Keratinocyte (primary cell): Measurements from ENCODE around the gene SPPL3. TPM values are rescaled to one million over a fixed set of nuclear protein-coding genes. Genes with fewer than 3 reads are reported as not detected.

Experiments
- DNase-seq: peaks from one replicate; pipeline ENCODE4 v3.0.0-alpha.2; 2011; ENCODE audit warnings: low read depth, missing footprints, low spot score
- FAIRE-seq: peaks from 2 replicates; lab custom pipeline; 2011; peaks lifted over from hg19 to GRCh38; lab: Jason Lieb, UNC
- H2AFZ ChIP-seq: 2 replicates; pipeline ENCODE4 v1.6.0; 2012; ENCODE audit warnings: low read length, control low read depth, inconsistent platforms; ENCODE audit not compliant: control insufficient read depth
- H3K27ac ChIP-seq: 2 replicates; pipeline ENCODE4 v1.5.1; 2011; ENCODE audit warnings: low read length; ENCODE audit not compliant: control insufficient read depth, insufficient read depth
- H3K27me3 ChIP-seq: 3 replicates; pipeline ENCODE4 v1.6.0; 2011; ENCODE audit warnings: low read length; ENCODE audit not compliant: control insufficient read depth, insufficient read depth; ENCODE audit errors: extremely low read depth
- H3K36me3 ChIP-seq, 2 experiments: 2 replicates in 1 of 2; 3 replicates in 1 of 2; pipeline ENCODE4 v1.5.1; 2011; ENCODE audit warnings: low read length in 2 of 2, mild to moderate bottlenecking in 1 of 2; ENCODE audit not compliant: control insufficient read depth in 2 of 2, insufficient read depth in 2 of 2; ENCODE audit errors: extremely low read depth in 1 of 2
- H3K4me1 ChIP-seq: 3 replicates; pipeline ENCODE4 v1.5.1; 2011; ENCODE audit warnings: low read length; ENCODE audit not compliant: control insufficient read depth, insufficient read depth; ENCODE audit errors: extremely low read depth
- H3K4me2 ChIP-seq: 3 replicates; pipeline ENCODE4 v1.6.0; 2011; ENCODE audit warnings: low read depth, low read length; ENCODE audit not compliant: control insufficient read depth, insufficient read depth; ENCODE audit errors: extremely low read depth
- H3K4me3 ChIP-seq, 3 experiments: fragments of 200-600 bp in 1 of 3; sonication (generic) in 1 of 3; 2 replicates in 2 of 3; 3 replicates in 1 of 3; pipeline ENCODE4 v1.5.1; 2011 to 2016; ENCODE audit warnings: low read length in 3 of 3, mild to moderate bottlenecking in 3 of 3, control low read depth in 2 of 3, inconsistent platforms in 1 of 3, low read depth in 1 of 3, mixed read lengths in 1 of 3, mixed run types in 1 of 3, moderate library complexity in 1 of 3; ENCODE audit not compliant: control insufficient read depth in 2 of 3, insufficient read depth in 2 of 3; ENCODE audit errors: extremely low read depth in 1 of 3
- H3K79me2 ChIP-seq: 2 replicates; pipeline ENCODE4 v1.6.0; 2012; ENCODE audit warnings: low read length; ENCODE audit not compliant: control insufficient read depth, insufficient read depth
- H3K9ac ChIP-seq: 3 replicates; pipeline ENCODE4 v1.6.0; 2011; ENCODE audit warnings: low read length; ENCODE audit not compliant: control insufficient read depth, insufficient read depth; ENCODE audit errors: extremely low read depth
- H3K9me1 ChIP-seq: 3 replicates; pipeline ENCODE4 v1.6.0; 2011; ENCODE audit warnings: low read length; ENCODE audit not compliant: control insufficient read depth, insufficient read depth; ENCODE audit errors: extremely low read depth
- H3K9me3 ChIP-seq: 2 replicates; pipeline ENCODE4 v1.5.1; 2012; ENCODE audit warnings: low read depth, low read length; ENCODE audit not compliant: control insufficient read depth
- H4K20me1 ChIP-seq: 3 replicates; pipeline ENCODE4 v1.6.0; 2011; ENCODE audit warnings: low read length; ENCODE audit not compliant: control insufficient read depth, insufficient read depth; ENCODE audit errors: extremely low read depth
- CTCF ChIP-seq, 3 experiments: IDR thresholded peaks in 1 of 3; conservative IDR thresholded peaks in 1 of 3; optimal IDR thresholded peaks in 1 of 3; 2 replicates in 2 of 3; 3 replicates in 1 of 3; pipeline versions ENCODE3 to v1.5.1; 2011; ENCODE audit warnings: low read length in 3 of 3, mild to moderate bottlenecking in 3 of 3, moderate library complexity in 2 of 3, control low read depth in 1 of 3, inconsistent platforms in 1 of 3; ENCODE audit not compliant: insufficient read depth in 2 of 3; ENCODE audit errors: extremely low read depth in 1 of 3
- EZH2 ChIP-seq: IDR thresholded peaks from one replicate; pipeline ENCODE4 v1.6.1; 2012; ENCODE audit warnings: inconsistent platforms, mild to moderate bottlenecking, low read length, moderate library complexity
- dilution Hi-C: fragments of 300-500 bp; cut with MboI; formaldehyde crosslinking; loops from one replicate; pipeline ENCODE4 v1.7.0; 2020; ENCODE audit warnings: low sequenced_read_pairs; ENCODE audit not compliant: extremely low pct_ligation_motif_present
- polyA plus RNA-seq, 5 experiments: library from polyadenylated mRNA; depleted of rRNA in 3 of 5; stranded (reverse) in 3 of 5; stranded (forward) in 1 of 5; unstranded in 1 of 5; fragments of >200 nt; gene quantifications; 1 replicate in 1 of 5; 2 replicates in 3 of 5; 3 replicates in 1 of 5; pipeline versions ENCODE4 v1.2.1 to v1.2.3, GENCODE V29; 2011 to 2012; ENCODE audit warnings: missing spikeins in 2 of 5, low read depth in 1 of 5, low replicate concordance in 1 of 5

SPPL3 gene
- polyA plus RNA-seq, 1 donor (not counting 4 experiments of a cell fraction or from before 2014, with no cell fraction given): 28.3 TPM

DNA sequence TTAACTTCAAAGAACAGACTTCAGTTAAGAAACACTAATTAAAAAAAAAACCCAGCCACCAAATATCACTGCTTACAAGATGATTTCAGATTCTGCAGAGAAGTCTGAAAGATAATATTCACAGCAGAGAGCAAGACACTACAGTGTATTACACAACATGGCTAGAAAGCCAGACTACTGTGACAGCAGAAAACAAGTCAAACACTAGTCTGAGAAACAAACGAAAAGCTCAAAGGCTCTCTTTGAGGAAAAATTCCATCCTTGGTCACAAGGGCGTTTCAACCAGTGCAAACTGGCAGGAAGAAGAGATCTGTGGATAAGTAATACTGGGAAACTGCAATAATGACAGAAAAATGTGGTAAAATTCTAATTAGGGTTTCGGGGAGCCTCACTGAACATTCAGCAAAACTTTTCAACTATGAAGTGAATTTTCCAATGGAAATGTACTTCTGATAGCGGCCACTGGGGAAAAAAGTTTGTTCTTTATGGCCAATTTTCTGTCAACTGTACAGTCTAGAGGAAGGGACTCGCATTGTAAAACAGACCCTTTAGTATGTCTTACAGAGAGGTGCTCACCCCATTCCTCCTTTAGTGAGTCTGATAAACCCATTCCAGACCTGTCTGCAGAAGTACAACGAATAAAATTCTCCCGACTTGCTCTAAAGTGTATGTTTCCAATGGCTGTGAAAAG is 128.2 kb downstream of the SPPL3 start:
- H3K36me3 ChIP-seq: peaks cover 0 to 18% of the 10 kb centered on the region in 2 experiments
- dilution Hi-C loops: no loop called here

GRCh38 chr12:120774169-120774916 is 129.8 kb downstream of the SPPL3 start:
- dilution Hi-C loops: no loop called here
- no peak overlapping the region for H3K4me2 ChIP-seq
- no peaks in the 10 kb centered on the region for H3K4me1 ChIP-seq

More for the DNA sequence above, 128.2 kb downstream of the SPPL3 start:
- DNase-seq: no peak
- Histone ChIP-seq H3K9ac (no peak overlapping the region), H2AFZ (no peak overlapping the region), H3K4me3 (no peak overlapping the region), H3K27ac (no peak overlapping the region), H3K4me1 (no peaks in the 10 kb centered on the region), H3K79me2 (no peaks in the 10 kb centered on the region), H3K9me3 (no peaks in the 10 kb centered on the region), H3K9me1 (no peaks in the 10 kb centered on the region), H4K20me1 (no peaks in the 10 kb centered on the region), H3K27me3 (no peaks in the 10 kb centered on the region), H3K4me2 (no peak overlapping the region)
- no peak for FAIRE-seq
- TF ChIP-seq EZH2 (no peak), CTCF (optimal IDR thresholded peaks at IDR 0.05 in 1 of 3, IDR thresholded peaks at IDR 0.05 in 1 of 3, conservative IDR thresholded peaks at IDR 0.05 in 1 of 3; ENCODE audit: extremely low read depth in 1 of 3, insufficient read depth in 2 of 3, low read length in 3 of 3) (peak in 1 of 3 experiments; percentile 10)

More at GRCh38 chr12:120774169-120774916, 129.8 kb downstream of the SPPL3 start:
- H3K4me3 ChIP-seq: no peak overlapping the region
- no peak for DNase-seq
- H4K20me1 ChIP-seq: no peaks in the 10 kb centered on the region
- TF ChIP-seq CTCF (optimal IDR thresholded peaks at IDR 0.05 in 1 of 3, IDR thresholded peaks at IDR 0.05 in 1 of 3, conservative IDR thresholded peaks at IDR 0.05 in 1 of 3; ENCODE audit: extremely low read depth in 1 of 3, insufficient read depth in 2 of 3, low read length in 3 of 3): no peak
- no peak for TF ChIP-seq EZH2
- peaks cover 0 to 15% of the 10 kb centered on the region in 2 experiments for H3K36me3 ChIP-seq
- no peaks in the 10 kb centered on the region for H3K9me1 ChIP-seq
- FAIRE-seq: no peak
- H3K27ac ChIP-seq: no peak overlapping the region
- no peaks in the 10 kb centered on the region for H3K79me2 ChIP-seq
- no peak overlapping the region for H2AFZ ChIP-seq
- H3K9me3 ChIP-seq: no peaks in the 10 kb centered on the region
- H3K9ac ChIP-seq: no peak overlapping the region
- H3K27me3 ChIP-seq: no peaks in the 10 kb centered on the region
